Measurements from ENCODE around the gene ESPNL.

The ESPNL gene

DNA sequence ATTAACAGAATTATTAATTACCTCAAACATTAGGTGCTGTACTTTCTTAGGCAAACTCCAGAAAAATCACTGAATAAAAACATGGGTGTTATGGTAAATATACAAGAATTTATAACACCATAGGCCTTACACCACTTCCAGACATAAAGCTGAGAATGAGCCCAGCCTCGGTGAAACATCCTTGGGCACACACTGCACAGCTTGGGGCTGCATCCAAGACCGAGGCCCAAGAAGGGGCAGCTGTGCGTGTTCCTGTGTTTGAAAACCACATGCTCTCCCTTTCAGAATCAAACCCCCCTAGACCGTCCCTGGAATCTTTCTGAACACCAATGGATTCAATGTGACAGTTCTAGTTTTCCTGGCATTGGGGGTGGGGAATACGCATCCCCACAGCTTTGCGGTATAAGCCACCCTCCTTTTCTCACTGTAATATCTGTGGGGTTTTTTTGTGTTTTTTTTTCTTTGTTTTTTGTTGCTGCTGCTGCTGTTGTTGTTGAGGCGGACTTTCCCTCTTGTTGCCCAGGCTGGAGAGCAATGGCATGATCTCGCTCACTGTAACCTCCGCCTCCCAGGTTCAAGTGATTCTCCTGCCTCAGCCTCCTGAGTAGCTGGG is 71.5 kb downstream of the ESPNL start:
- H3K9me3 ChIP-seq (ENCODE audit: insufficient read depth, low read length, severe bottlenecking), result no peaks in the 10 kb centered on the region
- H3K27ac ChIP-seq (ENCODE audit: low read length), result no peak overlapping the region
- no peaks in the 10 kb centered on the region for H3K4me1 ChIP-seq (ENCODE audit: insufficient read depth, low read length)
- H3K79me2 ChIP-seq (ENCODE audit: insufficient read depth, low read length), result no peaks in the 10 kb centered on the region
- H3K4me2 ChIP-seq (ENCODE audit: insufficient read depth, low read length), result no peak overlapping the region
- H3K27me3 ChIP-seq (ENCODE audit: insufficient read depth, low read length, poor library complexity), result no peaks in the 10 kb centered on the region
- ATAC-seq (ENCODE audit: insufficient read depth, low read depth) (no peak), DNase-seq (no peak)
- H2AFZ ChIP-seq (ENCODE audit: low read depth, low read length), result no peak overlapping the region
- peaks cover 81% of the 10 kb centered on the region for H3K36me3 ChIP-seq (ENCODE audit: insufficient read depth, low read length)
- no peak overlapping the region for H3K4me3 ChIP-seq (ENCODE audit: low read depth in 1 of 2, low read length in 2 of 2)
- H3K9ac ChIP-seq (ENCODE audit: low read depth, low read length), result no peak overlapping the region
- H4K20me1 ChIP-seq (ENCODE audit: insufficient read depth, low read length), result peaks cover 28% of the 10 kb centered on the region
- TF ChIP-seq, protein P1, sequence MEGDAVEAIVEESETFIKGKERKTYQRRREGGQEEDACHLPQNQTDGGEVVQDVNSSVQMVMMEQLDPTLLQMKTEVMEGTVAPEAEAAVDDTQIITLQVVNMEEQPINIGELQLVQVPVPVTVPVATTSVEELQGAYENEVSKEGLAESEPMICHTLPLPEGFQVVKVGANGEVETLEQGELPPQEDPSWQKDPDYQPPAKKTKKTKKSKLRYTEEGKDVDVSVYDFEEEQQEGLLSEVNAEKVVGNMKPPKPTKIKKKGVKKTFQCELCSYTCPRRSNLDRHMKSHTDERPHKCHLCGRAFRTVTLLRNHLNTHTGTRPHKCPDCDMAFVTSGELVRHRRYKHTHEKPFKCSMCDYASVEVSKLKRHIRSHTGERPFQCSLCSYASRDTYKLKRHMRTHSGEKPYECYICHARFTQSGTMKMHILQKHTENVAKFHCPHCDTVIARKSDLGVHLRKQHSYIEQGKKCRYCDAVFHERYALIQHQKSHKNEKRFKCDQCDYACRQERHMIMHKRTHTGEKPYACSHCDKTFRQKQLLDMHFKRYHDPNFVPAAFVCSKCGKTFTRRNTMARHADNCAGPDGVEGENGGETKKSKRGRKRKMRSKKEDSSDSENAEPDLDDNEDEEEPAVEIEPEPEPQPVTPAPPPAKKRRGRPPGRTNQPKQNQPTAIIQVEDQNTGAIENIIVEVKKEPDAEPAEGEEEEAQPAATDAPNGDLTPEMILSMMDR (IDR thresholded peaks at IDR 0.05; ENCODE audit: borderline replicate concordance, extremely low read depth, low read length, poor library complexity, severe bottlenecking), result no peak
- TF ChIP-seq EZH2 (IDR thresholded peaks at IDR 0.05; ENCODE audit: borderline replicate concordance, low read depth, low read length, severe bottlenecking), result no peak

- H4K20me1 ChIP-seq (ENCODE audit: insufficient read depth, low read length), result peaks cover 25% of the 10 kb centered on the region
- no peaks in the 10 kb centered on the region for H3K4me1 ChIP-seq (ENCODE audit: insufficient read depth, low read length)
- no peak overlapping the region for H3K27ac ChIP-seq (ENCODE audit: low read length)
- H3K9ac ChIP-seq (ENCODE audit: low read depth, low read length), result no peak overlapping the region
- TF ChIP-seq EZH2 (IDR thresholded peaks at IDR 0.05; ENCODE audit: borderline replicate concordance, low read depth, low read length, severe bottlenecking), result no peak
- TF ChIP-seq, protein P1 (IDR thresholded peaks at IDR 0.05; ENCODE audit: borderline replicate concordance, extremely low read depth, low read length, poor library complexity, severe bottlenecking), result no peak
- no peaks in the 10 kb centered on the region for H3K79me2 ChIP-seq (ENCODE audit: insufficient read depth, low read length)
- no peak overlapping the region for H3K4me3 ChIP-seq (ENCODE audit: low read depth in 1 of 2, low read length in 2 of 2)
- no peak overlapping the region for H3K4me2 ChIP-seq (ENCODE audit: insufficient read depth, low read length)
- peaks cover 89% of the 10 kb centered on the region for H3K36me3 ChIP-seq (ENCODE audit: insufficient read depth, low read length)
- H3K27me3 ChIP-seq (ENCODE audit: insufficient read depth, low read length, poor library complexity), result no peaks in the 10 kb centered on the region
- H2AFZ ChIP-seq (ENCODE audit: low read depth, low read length), result no peak overlapping the region
- DNase-seq, result no peak
- no peaks in the 10 kb centered on the region for H3K9me3 ChIP-seq (ENCODE audit: insufficient read depth, low read length, severe bottlenecking)
- ATAC-seq (ENCODE audit: insufficient read depth, low read depth), result no peak
Observed at GRCh38 chr2:238172439-238172838, 72.3 kb downstream of the ESPNL start.

- no peak overlapping the region for H3K9ac ChIP-seq (ENCODE audit: low read depth, low read length)
- H3K27me3 ChIP-seq (ENCODE audit: insufficient read depth, low read length, poor library complexity), result no peaks in the 10 kb centered on the region
- no peaks in the 10 kb centered on the region for H3K79me2 ChIP-seq (ENCODE audit: insufficient read depth, low read length)
- H3K9me3 ChIP-seq (ENCODE audit: insufficient read depth, low read length, severe bottlenecking), result no peaks in the 10 kb centered on the region
- no peak overlapping the region for H2AFZ ChIP-seq (ENCODE audit: low read depth, low read length)
- DNase-seq, result no peak
- H3K4me2 ChIP-seq (ENCODE audit: insufficient read depth, low read length), result no peak overlapping the region
- H4K20me1 ChIP-seq (ENCODE audit: insufficient read depth, low read length), result peaks cover 20% of the 10 kb centered on the region
- no peak overlapping the region for H3K4me3 ChIP-seq (ENCODE audit: low read depth in 1 of 2, low read length in 2 of 2)
- H3K27ac ChIP-seq (ENCODE audit: low read length), result no peak overlapping the region
- TF ChIP-seq, protein P1 (IDR thresholded peaks at IDR 0.05; ENCODE audit: borderline replicate concordance, extremely low read depth, low read length, poor library complexity, severe bottlenecking), result peak; percentile 54
- TF ChIP-seq EZH2 (IDR thresholded peaks at IDR 0.05; ENCODE audit: borderline replicate concordance, low read depth, low read length, severe bottlenecking), result no peak
- H3K36me3 ChIP-seq (ENCODE audit: insufficient read depth, low read length), result peaks cover 94% of the 10 kb centered on the region
- no peaks in the 10 kb centered on the region for H3K4me1 ChIP-seq (ENCODE audit: insufficient read depth, low read length)
- ATAC-seq (ENCODE audit: insufficient read depth, low read depth), result 0 out of 3 replicates have a peak, but pooled peaks have one; percentile 59
Observed at GRCh38 chr2:238173692-238174091, 73.6 kb downstream of the ESPNL start.

Data from DND-41 (cell line).